Astrocyte of the hippocampus (primary cell): Measurements from ENCODE around the gene PAEP.
A peak's percentile ranks its signal among the peaks of the same experiment; 100 is the strongest.

Source experiments
- DNase-seq: peaks from one replicate; pipeline ENCODE4 v3.0.0; 2011; ENCODE audit warnings: low read depth, low spot score

PAEP gene

GRCh38 chr9:135579356-135579755, 17.8 kb downstream of the PAEP start:
- DNase-seq = no peak

GRCh38 chr9:135579889-135580660, 18.5 kb downstream of the PAEP start:
- no peak for DNase-seq

GRCh38 chr9:135580664-135581380, 19.3 kb downstream of the PAEP start:
- DNase-seq = no peak

GRCh38 chr9:135581636-135582426, 20.3 kb downstream of the PAEP start:
- no peak for DNase-seq

- DNase-seq = no peak
These were observed 21.0 kb downstream of the PAEP start for GRCh38 chr9:135582541-135582940.

GRCh38 chr9:135582966-135583687, 21.6 kb downstream of the PAEP start:
- DNase-seq = no peak

- no peak for DNase-seq
These were observed 22.1 kb downstream of the PAEP start for GRCh38 chr9:135583688-135584011.

GRCh38 chr9:135584371-135584770, 22.8 kb downstream of the PAEP start:
- DNase-seq = no peak

GRCh38 chr9:135584934-135585333, 23.4 kb downstream of the PAEP start:
- DNase-seq = peak; percentile 13

GRCh38 chr9:135586601-135587109, 25.1 kb downstream of the PAEP start:
- DNase-seq = no peak

- no peak for DNase-seq
These were observed 26.1 kb downstream of the PAEP start for GRCh38 chr9:135587658-135588057.

GRCh38 chr9:135588371-135588770, 26.8 kb downstream of the PAEP start:
- DNase-seq = no peak

GRCh38 chr9:135588886-135589595, 27.5 kb downstream of the PAEP start:
- no peak for DNase-seq

GRCh38 chr9:135589596-135590485, 28.3 kb downstream of the PAEP start:
- DNase-seq = no peak

- DNase-seq = no peak
These were observed 29.0 kb downstream of the PAEP start for GRCh38 chr9:135590486-135591079.

- DNase-seq = no peak
These were observed 30.2 kb downstream of the PAEP start for GRCh38 chr9:135591506-135592330.

GRCh38 chr9:135592331-135592590, 30.7 kb downstream of the PAEP start:
- DNase-seq = no peak

- DNase-seq = no peak
These were observed 31.1 kb downstream of the PAEP start for GRCh38 chr9:135592625-135593024.

GRCh38 chr9:135596211-135596610, 34.7 kb downstream of the PAEP start:
- no peak for DNase-seq
